ENCODE measurements around the gene CLIC5.

CLIC5 gene

DNA sequence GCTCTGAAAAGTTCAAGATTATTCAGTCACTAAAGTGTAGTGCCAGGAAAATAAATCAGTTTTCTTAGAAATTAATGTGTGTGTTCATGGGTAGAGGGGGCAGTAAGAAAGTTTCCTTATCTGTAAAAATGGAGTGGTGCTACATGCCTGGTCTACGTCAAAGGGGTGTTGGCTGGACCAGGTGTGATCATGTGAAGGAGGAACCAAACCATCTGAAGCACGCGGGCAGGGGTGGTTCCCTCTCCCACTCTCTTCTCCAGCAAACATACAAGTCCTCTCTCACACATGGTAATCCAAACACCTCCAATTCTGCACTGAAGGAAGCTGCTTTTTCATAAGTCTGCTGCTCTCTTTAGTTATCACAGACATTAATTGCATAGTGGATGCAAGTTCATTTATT, 63.1 kb downstream of the CLIC5 start:
- H2AFZ ChIP-seq = no peak overlapping the region
- H3K27ac ChIP-seq = no peak overlapping the region

DNA sequence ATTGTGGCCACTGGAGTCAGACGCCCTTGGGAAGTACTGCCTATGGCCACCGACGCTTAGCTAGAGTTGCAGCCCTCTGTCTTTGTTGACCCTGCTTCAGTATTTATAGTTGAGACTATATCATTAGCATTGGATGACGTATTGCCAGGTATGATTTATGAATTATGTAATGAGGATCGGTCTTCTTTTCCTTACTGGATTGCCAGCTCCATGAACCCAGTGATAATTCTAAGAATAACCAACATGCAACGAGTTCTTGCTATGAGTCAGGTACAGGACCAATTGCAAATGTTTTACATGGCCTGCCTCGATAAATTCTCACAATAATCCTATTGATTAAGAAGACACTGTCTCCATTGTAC, 63.5 kb downstream of the CLIC5 start:
- Histone ChIP-seq H3K27ac (no peak overlapping the region), H3K4me2 (ENCODE audit: low read length) (no peak overlapping the region), H3K36me3 (ENCODE audit: control insufficient read depth, insufficient read depth, low read length) (no peaks in the 10 kb centered on the region), H3K9ac (no peak overlapping the region), H2AFZ (no peak overlapping the region), H3K79me2 (no peaks in the 10 kb centered on the region), H3K4me1 (no peaks in the 10 kb centered on the region), H3K27me3 (ENCODE audit: control insufficient read depth, insufficient read depth, low read length) (no peaks in the 10 kb centered on the region), H3K9me3 (ENCODE audit: control insufficient read depth, low read length) (no peaks in the 10 kb centered on the region), H3K4me3 (ENCODE audit: low read depth, low read length) (no peak overlapping the region)
- TF ChIP-seq, protein P1, sequence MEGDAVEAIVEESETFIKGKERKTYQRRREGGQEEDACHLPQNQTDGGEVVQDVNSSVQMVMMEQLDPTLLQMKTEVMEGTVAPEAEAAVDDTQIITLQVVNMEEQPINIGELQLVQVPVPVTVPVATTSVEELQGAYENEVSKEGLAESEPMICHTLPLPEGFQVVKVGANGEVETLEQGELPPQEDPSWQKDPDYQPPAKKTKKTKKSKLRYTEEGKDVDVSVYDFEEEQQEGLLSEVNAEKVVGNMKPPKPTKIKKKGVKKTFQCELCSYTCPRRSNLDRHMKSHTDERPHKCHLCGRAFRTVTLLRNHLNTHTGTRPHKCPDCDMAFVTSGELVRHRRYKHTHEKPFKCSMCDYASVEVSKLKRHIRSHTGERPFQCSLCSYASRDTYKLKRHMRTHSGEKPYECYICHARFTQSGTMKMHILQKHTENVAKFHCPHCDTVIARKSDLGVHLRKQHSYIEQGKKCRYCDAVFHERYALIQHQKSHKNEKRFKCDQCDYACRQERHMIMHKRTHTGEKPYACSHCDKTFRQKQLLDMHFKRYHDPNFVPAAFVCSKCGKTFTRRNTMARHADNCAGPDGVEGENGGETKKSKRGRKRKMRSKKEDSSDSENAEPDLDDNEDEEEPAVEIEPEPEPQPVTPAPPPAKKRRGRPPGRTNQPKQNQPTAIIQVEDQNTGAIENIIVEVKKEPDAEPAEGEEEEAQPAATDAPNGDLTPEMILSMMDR (IDR thresholded peaks at IDR 0.05) = no peak

More for the DNA sequence above, 63.1 kb downstream of the CLIC5 start:
- Histone ChIP-seq H3K9ac (no peak overlapping the region), H3K4me1 (no peaks in the 10 kb centered on the region), H3K79me2 (no peaks in the 10 kb centered on the region), H3K4me2 (ENCODE audit: low read length) (no peak overlapping the region), H3K4me3 (ENCODE audit: low read depth, low read length) (no peak overlapping the region), H3K36me3 (ENCODE audit: control insufficient read depth, insufficient read depth, low read length) (no peaks in the 10 kb centered on the region), H3K27me3 (ENCODE audit: control insufficient read depth, insufficient read depth, low read length) (no peaks in the 10 kb centered on the region), H3K9me3 (ENCODE audit: control insufficient read depth, low read length) (no peaks in the 10 kb centered on the region)
- TF ChIP-seq, protein P1 (IDR thresholded peaks at IDR 0.05) = no peak

DNA sequence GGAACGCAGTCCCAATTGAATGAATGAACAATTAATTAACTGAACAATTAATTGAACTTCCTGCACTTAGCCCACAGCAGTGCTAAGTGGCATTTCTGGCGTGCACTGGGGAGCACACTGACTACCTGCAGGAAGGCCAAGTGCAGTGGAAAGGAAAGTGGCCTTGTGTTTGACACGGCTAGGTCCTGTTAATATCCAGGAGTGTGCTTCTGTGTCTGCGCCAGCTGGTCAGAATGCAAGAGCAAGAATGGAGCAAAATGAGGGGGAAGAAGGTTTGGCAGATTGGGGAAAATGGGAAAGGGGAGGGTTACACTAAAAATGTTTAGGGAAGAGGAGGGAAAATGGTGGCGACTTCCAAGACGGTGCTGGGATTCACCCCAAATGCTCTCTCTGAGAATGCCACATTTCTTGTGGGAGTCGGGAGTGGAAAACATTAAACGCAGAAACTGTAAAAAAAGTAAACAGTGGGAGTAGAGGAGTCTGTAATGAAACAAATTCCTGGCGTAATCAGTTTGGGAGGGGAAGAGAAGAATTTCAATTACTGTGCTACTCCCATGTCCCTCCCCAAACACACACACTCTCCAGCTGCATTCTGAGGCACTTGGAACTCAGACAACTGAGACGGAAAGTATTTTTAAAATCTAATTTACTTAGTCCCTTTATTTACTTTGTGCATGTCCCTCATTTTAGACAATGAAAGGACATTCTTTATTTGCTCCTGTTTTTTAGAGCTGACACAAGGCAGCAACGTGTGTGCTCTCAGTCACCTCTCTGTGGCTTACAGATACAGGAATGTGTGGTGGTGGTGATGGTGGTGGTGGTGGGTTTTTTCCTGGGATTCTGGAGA, 64.1 kb downstream of the CLIC5 start:
- Histone ChIP-seq H2AFZ (no peak overlapping the region), H3K27me3 (ENCODE audit: control insufficient read depth, insufficient read depth, low read length) (no peaks in the 10 kb centered on the region), H3K4me1 (no peaks in the 10 kb centered on the region), H3K9ac (no peak overlapping the region), H3K9me3 (ENCODE audit: control insufficient read depth, low read length) (no peaks in the 10 kb centered on the region), H3K79me2 (no peaks in the 10 kb centered on the region), H3K4me2 (ENCODE audit: low read length) (no peak overlapping the region), H3K4me3 (ENCODE audit: low read depth, low read length) (no peak overlapping the region), H3K27ac (no peak overlapping the region), H3K36me3 (ENCODE audit: control insufficient read depth, insufficient read depth, low read length) (no peaks in the 10 kb centered on the region)
- TF ChIP-seq, protein P1 (IDR thresholded peaks at IDR 0.05) = no peak

DNA sequence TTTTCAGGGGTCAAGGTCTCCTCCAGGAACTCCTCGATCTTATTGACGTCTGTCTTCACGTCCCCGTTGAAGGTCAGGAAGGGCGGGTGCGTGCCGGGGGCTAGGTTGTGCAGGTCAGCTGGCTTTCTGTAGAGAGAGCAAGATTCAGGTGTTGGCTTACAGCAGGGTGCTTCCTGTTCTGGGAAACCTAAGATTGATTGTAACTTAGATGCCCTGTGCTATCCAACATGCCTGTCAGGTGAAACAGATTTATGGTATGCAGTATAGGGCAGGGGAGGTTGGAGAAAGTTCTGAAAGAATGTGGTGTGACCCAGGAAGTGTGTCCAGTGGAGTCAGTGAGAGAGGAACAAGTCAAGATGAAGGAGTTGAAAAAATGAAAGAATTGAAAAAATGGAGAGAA, 66.4 kb downstream of the CLIC5 start:
- Histone ChIP-seq H2AFZ (no peak overlapping the region), H3K9me3 (ENCODE audit: control insufficient read depth, low read length) (no peaks in the 10 kb centered on the region), H3K27me3 (ENCODE audit: control insufficient read depth, insufficient read depth, low read length) (no peaks in the 10 kb centered on the region), H3K79me2 (no peaks in the 10 kb centered on the region), H3K9ac (no peak overlapping the region), H3K4me2 (ENCODE audit: low read length) (no peak overlapping the region), H3K36me3 (ENCODE audit: control insufficient read depth, insufficient read depth, low read length) (no peaks in the 10 kb centered on the region), H3K4me1 (no peaks in the 10 kb centered on the region), H3K27ac (no peak overlapping the region), H3K4me3 (ENCODE audit: low read depth, low read length) (no peak overlapping the region)
- TF ChIP-seq, protein P1 (IDR thresholded peaks at IDR 0.05) = no peak

DNA sequence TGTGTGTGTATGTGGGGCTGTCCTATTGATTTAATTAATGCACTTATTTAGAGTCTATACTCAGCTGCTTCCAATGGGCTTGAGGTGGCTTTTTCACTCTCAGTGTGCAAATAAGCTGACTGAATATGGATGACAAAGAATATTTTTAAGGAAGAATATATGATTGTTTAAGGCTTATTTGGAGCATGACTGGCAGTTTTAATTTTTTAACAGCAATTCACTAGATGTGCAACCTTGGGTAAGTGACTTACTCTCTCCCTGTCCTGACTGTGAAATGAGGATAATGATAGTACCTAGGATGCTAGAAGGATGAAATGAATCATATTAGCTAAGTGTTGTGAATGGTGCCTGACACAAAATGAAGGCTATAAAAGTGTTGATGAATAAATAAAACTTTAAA, 67.9 kb downstream of the CLIC5 start:
- H3K9ac ChIP-seq = no peak overlapping the region
- H3K27ac ChIP-seq = no peak overlapping the region
- TF ChIP-seq, protein P1 (IDR thresholded peaks at IDR 0.05) = no peak
- no peak overlapping the region for H3K4me2 ChIP-seq (ENCODE audit: low read length)
- H3K36me3 ChIP-seq (ENCODE audit: control insufficient read depth, insufficient read depth, low read length) = no peaks in the 10 kb centered on the region
- H3K79me2 ChIP-seq = no peaks in the 10 kb centered on the region
- H3K9me3 ChIP-seq (ENCODE audit: control insufficient read depth, low read length) = no peaks in the 10 kb centered on the region
- H3K27me3 ChIP-seq (ENCODE audit: control insufficient read depth, insufficient read depth, low read length) = no peaks in the 10 kb centered on the region
- H3K4me1 ChIP-seq = no peaks in the 10 kb centered on the region
- H2AFZ ChIP-seq = no peak overlapping the region
- no peak overlapping the region for H3K4me3 ChIP-seq (ENCODE audit: low read depth, low read length)

All from parathyroid adenoma (tissue), 2 donors.